Measurements from ENCODE around the gene ATP7B. TPM values are rescaled to one million over a fixed set of nuclear protein-coding genes. Genes with fewer than 3 reads are reported as not detected.

The ATP7B gene
- 1 to 10 TPM; 3.1 to 3.7 TPM for total RNA-seq

GRCh38 chr13:52010890-52011631 is at the start of gene ATP7B:
Gene ATP7B, minus strand, starts transcription at chr13:52011450. Its CDS starts 113 bp downstream, at chr13:52011337.

DNA sequence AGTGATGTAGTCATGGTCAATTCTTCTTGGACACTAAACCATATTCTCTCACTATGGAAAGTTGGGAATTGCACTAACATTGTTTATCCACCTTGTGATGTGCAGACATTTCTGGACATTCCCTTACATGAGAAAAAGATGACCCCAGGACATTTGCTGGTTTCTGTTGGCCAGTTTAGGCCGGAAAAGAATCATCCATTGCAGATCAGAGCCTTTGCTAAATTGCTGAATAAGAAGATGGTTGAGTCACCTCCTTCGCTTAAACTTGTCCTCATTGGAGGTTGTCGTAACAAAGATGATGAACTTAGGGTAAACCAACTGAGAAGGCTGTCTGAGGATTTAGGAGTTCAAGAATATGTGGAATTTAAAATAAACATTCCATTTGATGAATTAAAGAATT is 13.2 kb upstream of the ATP7B start, which contains the start of gene UTP14C:
TSS of gene UTP14C (plus strand) at position 211 of the 400 bp plus-strand sequence. CDS start 4,114 bp downstream, outside the sequence.

DNA sequence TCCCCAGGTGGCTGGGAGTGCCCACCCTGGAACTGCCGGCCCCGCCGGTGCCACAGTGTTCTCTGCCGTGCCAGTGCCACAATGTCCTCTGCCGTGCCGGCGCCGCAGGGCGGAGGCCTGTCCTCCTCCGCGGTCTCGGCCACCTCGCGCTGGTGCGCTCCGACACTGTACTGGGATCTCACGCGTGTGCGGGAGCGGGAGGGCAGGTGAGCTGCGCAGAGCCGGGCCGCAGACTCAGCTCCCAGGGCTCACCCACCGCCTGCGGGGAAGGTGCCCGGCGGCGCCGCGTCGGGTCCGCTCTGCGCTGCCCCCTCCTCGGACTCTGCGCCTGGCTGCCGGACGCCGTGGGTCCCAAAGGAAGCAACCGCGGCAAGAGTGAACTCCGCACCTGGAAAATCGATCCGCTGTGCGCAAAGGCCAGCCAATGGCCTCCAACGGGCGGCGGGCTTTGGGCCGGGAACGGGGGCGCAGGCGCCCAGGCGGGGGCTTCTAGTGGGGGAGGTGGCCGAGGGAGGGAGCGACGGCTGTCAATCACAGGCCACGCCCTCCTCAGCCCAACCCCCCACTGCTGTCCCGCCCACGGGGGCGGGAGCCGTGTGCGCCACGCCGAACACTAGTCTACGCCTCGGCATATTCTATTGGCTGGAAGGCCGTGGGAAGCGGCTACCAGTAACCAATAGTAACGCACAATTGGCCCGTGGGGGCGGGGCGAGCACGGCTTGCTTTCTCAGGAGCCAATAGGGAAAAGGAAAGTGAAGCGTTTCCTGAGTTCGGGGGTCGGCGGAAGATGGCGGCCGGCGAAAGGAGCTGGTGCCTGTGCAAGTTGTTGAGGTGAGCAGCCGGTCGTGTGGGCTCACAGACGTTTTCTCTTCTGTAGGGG is 622 bp upstream of the ATP7B start, which contains the start of gene ALG11:
TSS of gene ALG11 (plus strand) at position 767 of the 880 bp plus-strand sequence. CDS start at position 788, 21 bp downstream.

Other genes with a start within 250 kb of the ATP7B start
- 1 to 10 TPM; 1.7 to 5.2 TPM for gene DHRS12, start 207.3 kb downstream of the ATP7B start, total RNA-seq
- gene TMEM272, start 166.3 kb downstream of the ATP7B start, total RNA-seq = under 1 TPM in 1 of 2 donors, not detected in 1; under 0.01 TPM
- not detected for gene CCDC70, start 149.5 kb downstream of the ATP7B start, total RNA-seq
- 10 to 100 TPM; 20.6 to 22.3 TPM for gene ALG11, start 948 bp upstream of the ATP7B start, total RNA-seq
- gene UTP14C, start 13.2 kb upstream of the ATP7B start, total RNA-seq = 10 to 100 TPM; 10.3 to 12.3 TPM
- gene NEK5, start 117.6 kb upstream of the ATP7B start, total RNA-seq = under 1 TPM; under 0.01 to 0.34 TPM
- gene NEK3, start 148.1 kb upstream of the ATP7B start, total RNA-seq = 1 to 10 TPM; 3.3 to 3.4 TPM

All from melanocyte of skin (primary cell).